HepG2 (cell line): ENCODE results near the gene APOC1. TPM values are rescaled to one million over a fixed set of nuclear protein-coding genes. Genes with fewer than 3 reads are reported as not detected.

Experiments used
- BCL6 ChIP-seq: IDR thresholded peaks from 2 replicates; pipeline ENCODE4 v1.6.1; 2016; ENCODE audit warnings: missing genetic modification reagents, missing compliant biosample characterization
- BRD4 ChIP-seq: sonication (generic); formaldehyde crosslinking; IDR thresholded peaks from 2 replicates; pipeline ENCODE4 v1.4.0; 2020; ENCODE audit warnings: missing genetic modification reagents
- CBFB ChIP-seq: sonication (generic); formaldehyde crosslinking; IDR thresholded peaks from 2 replicates; pipeline ENCODE4 v1.4.0; 2020; ENCODE audit warnings: missing genetic modification reagents
- MXI1 ChIP-seq: IDR thresholded peaks from 3 replicates; pipeline ENCODE4 v1.6.1; 2012; ENCODE audit warnings: low read depth, low read length, inconsistent platforms, borderline replicate concordance
- NFYB ChIP-seq: sonication (generic); formaldehyde crosslinking; IDR thresholded peaks from 2 replicates; pipeline ENCODE4 v1.4.0; 2020; ENCODE audit warnings: missing genetic modification reagents
- NONO ChIP-seq, 2 experiments: fragments of 450-650 bp in 1 of 2; sonication (generic) in 1 of 2; formaldehyde crosslinking in 1 of 2; IDR thresholded peaks in 1 of 2; conservative IDR thresholded peaks in 1 of 2; 2 replicates each; pipeline versions ENCODE4 v1.6.1 to v1.8.0; 2017 to 2022; ENCODE audit warnings: mild to moderate bottlenecking in 1 of 2, missing genetic modification reagents in 1 of 2, moderate library complexity in 1 of 2
- SIN3B ChIP-seq: fragments of 150-350 bp; IDR thresholded peaks from 2 replicates; pipeline ENCODE4 v1.6.1; 2014; ENCODE audit warnings: low read length
- SOX6 ChIP-seq, 2 experiments: fragments of 450-650 bp in 1 of 2; sonication (generic) in 1 of 2; formaldehyde crosslinking in 1 of 2; IDR thresholded peaks; 2 replicates each; pipeline versions ENCODE4 v1.4.0 to v1.6.1; 2017 to 2020; ENCODE audit warnings: antibody characterized with exemption in 1 of 2, mild to moderate bottlenecking in 1 of 2, missing genetic modification reagents in 1 of 2
- SRSF4 ChIP-seq: fragments of 200-400 bp; formaldehyde crosslinking; IDR thresholded peaks from one replicate; pipeline ENCODE4 v1.6.1; 2018; ENCODE audit warnings: mild to moderate bottlenecking, low read depth, low read length, moderate library complexity; ENCODE audit not compliant: poor library complexity, severe bottlenecking
- STAG1 ChIP-seq: sonication (generic); formaldehyde crosslinking; IDR thresholded peaks from 2 replicates; pipeline ENCODE4 v1.4.0; 2020; ENCODE audit warnings: missing genetic modification reagents
- TARDBP ChIP-seq: sonication (generic); formaldehyde crosslinking; IDR thresholded peaks from 2 replicates; pipeline ENCODE4 v1.8.0; 2022; ENCODE audit warnings: mild to moderate bottlenecking, missing genetic modification reagents
- TBP ChIP-seq: sonication (generic); formaldehyde crosslinking; IDR thresholded peaks from 2 replicates; pipeline ENCODE4 v1.5.0; 2020; ENCODE audit warnings: missing genetic modification reagents
- ZBTB38 ChIP-seq: sonication (generic); formaldehyde crosslinking; IDR thresholded peaks from 2 replicates; pipeline ENCODE4 v1.5.1; 2020; ENCODE audit warnings: mild to moderate bottlenecking, missing genetic modification reagents
- ZFY ChIP-seq: sonication (generic); formaldehyde crosslinking; IDR thresholded peaks from 2 replicates; pipeline ENCODE4 v1.4.0; 2020; ENCODE audit warnings: missing genetic modification reagents
- ZNF296 ChIP-seq: sonication (generic); formaldehyde crosslinking; conservative IDR thresholded peaks from 2 replicates; pipeline ENCODE4 v1.5.0; 2020; ENCODE audit warnings: mild to moderate bottlenecking, missing genetic modification reagents
- ZNF598 ChIP-seq: sonication (generic); formaldehyde crosslinking; IDR thresholded peaks from 2 replicates; pipeline ENCODE4 v1.5.1; 2020; ENCODE audit warnings: mild to moderate bottlenecking, missing genetic modification reagents, borderline replicate concordance
- ZNF790 ChIP-seq: sonication (generic); formaldehyde crosslinking; IDR thresholded peaks from 2 replicates; pipeline ENCODE4 v1.8.0; 2022; ENCODE audit warnings: missing genetic modification reagents, mild to moderate bottlenecking, borderline replicate concordance
- ZNF878 ChIP-seq: sonication (generic); formaldehyde crosslinking; IDR thresholded peaks from 2 replicates; pipeline ENCODE4 v1.8.1; 2023; ENCODE audit warnings: mild to moderate bottlenecking, missing genetic modification reagents, moderate library complexity
- polyA plus RNA-seq, 8 experiments: library from polyadenylated mRNA; depleted of rRNA in 3 of 8; stranded (reverse) in 7 of 8; unstranded in 1 of 8; fragments of >200 nt; fragmentation: Illumina TruSeq in 4 of 8; extraction: Trizol in 4 of 8; gene quantifications; 2 replicates each; pipeline versions ENCODE4 v1.2.1 to v1.2.3, GENCODE V29; 2011 to 2016; ENCODE audit warnings: low read depth in 4 of 8, missing spikeins in 1 of 8, mixed read lengths in 1 of 8; ENCODE audit not compliant: insufficient read depth in 1 of 8
- total RNA-seq, 5 experiments: library from RNA; depleted of rRNA; stranded (reverse); fragments of >200 nt; fragmentation: Illumina TruSeq; extraction: Trizol; gene quantifications; 2 replicates each; pipeline ENCODE4 v1.2.3, GENCODE V29; 2016; ENCODE audit warnings: low read depth in 1 of 5
- TF ChIP-seq, protein P1 (sequence below): sonication (generic); formaldehyde crosslinking; IDR thresholded peaks from 2 replicates; pipeline ENCODE4 v1.4.0; 2020; ENCODE audit warnings: missing genetic modification reagents
- TF ChIP-seq, protein P2 (sequence below): sonication (generic); formaldehyde crosslinking; IDR thresholded peaks from 2 replicates; pipeline ENCODE4 v1.8.1; 2023; ENCODE audit warnings: missing genetic modification reagents, inconsistent platforms, borderline replicate concordance
- TF ChIP-seq, protein P3 (sequence below): sonication (generic); formaldehyde crosslinking; IDR thresholded peaks from 2 replicates; pipeline ENCODE4 v1.8.1; 2023; ENCODE audit warnings: mild to moderate bottlenecking, missing genetic modification reagents
- TF ChIP-seq, protein P4 (sequence below): sonication (generic); formaldehyde crosslinking; IDR thresholded peaks from 2 replicates; pipeline ENCODE4 v1.5.0; 2020; ENCODE audit warnings: mild to moderate bottlenecking, missing genetic modification reagents, borderline replicate concordance

APOC1 gene
- total and polyA plus RNA-seq, 2 of the 13 experiments (the other 11 are each of a cell fraction or from before 2014, with no cell fraction given) = 600 to 1,235 TPM

DNA sequence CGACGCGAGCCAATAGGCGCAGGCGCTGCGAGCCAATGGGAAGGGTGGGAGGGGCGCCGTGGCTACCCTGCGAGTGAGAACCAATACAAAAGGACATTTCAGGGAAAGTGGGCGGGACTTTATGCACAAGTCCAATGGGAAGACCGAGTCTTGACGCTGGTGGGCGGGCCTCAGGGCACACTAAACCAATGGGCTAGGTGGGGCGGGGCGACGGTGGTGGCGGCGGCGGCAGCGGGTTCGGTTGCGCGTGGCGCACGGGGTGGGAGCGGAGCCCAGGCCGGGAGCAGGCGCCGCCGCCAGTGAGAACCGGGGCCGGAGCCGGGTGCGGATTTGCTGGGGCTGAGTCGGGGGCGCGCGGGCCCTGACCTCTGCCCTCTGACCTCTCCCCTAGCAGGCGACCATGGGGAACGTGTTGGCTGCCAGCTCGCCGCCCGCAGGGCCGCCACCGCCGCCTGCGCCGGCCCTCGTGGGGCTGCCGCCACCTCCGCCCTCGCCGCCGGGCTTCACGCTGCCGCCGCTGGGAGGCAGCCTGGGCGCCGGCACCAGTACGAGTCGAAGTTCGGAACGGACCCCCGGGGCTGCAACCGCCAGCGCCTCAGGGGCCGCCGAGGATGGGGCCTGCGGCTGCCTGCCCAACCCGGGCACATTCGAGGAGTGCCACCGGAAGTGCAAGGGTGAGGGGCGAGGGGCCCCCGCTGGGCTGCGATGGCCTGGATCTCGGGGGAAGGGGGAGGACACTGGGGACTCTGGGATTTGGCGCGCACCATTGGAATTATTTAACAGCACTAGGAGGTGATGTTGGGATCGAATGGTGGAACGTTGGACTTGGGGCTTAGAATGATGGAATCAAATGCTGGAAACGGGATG is 23.2 kb upstream of the APOC1 start, which contains the start of gene TOMM40 (continued):
- no peak for TF ChIP-seq ZNF598
- TF ChIP-seq, protein P1, sequence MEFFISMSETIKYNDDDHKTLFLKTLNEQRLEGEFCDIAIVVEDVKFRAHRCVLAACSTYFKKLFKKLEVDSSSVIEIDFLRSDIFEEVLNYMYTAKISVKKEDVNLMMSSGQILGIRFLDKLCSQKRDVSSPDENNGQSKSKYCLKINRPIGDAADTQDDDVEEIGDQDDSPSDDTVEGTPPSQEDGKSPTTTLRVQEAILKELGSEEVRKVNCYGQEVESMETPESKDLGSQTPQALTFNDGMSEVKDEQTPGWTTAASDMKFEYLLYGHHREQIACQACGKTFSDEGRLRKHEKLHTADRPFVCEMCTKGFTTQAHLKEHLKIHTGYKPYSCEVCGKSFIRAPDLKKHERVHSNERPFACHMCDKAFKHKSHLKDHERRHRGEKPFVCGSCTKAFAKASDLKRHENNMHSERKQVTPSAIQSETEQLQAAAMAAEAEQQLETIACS (CRISPR knock-in tag) = no peak
- TF ChIP-seq STAG1 (CRISPR knock-in tag) = no peak
- no peak for TF ChIP-seq BRD4
- no peak for TF ChIP-seq TARDBP (CRISPR knock-in tag)
- TF ChIP-seq, protein P2, sequence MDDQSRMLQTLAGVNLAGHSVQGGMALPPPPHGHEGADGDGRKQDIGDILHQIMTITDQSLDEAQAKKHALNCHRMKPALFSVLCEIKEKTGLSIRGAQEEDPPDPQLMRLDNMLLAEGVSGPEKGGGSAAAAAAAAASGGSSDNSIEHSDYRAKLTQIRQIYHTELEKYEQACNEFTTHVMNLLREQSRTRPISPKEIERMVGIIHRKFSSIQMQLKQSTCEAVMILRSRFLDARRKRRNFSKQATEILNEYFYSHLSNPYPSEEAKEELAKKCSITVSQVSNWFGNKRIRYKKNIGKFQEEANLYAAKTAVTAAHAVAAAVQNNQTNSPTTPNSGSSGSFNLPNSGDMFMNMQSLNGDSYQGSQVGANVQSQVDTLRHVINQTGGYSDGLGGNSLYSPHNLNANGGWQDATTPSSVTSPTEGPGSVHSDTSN (CRISPR knock-in tag) = no peak
- TF ChIP-seq NONO (IDR thresholded peaks at IDR 0.05) = no peak
- TF ChIP-seq NONO (CRISPR knock-in tag; conservative IDR thresholded peaks at IDR 0.05) = 0 out of 2 replicates have a peak, but pooled peaks have one; percentile 37
- TF ChIP-seq MXI1 = peak; percentile 95; the same call in 1 of the 3 replicates
- TF ChIP-seq, protein P3, sequence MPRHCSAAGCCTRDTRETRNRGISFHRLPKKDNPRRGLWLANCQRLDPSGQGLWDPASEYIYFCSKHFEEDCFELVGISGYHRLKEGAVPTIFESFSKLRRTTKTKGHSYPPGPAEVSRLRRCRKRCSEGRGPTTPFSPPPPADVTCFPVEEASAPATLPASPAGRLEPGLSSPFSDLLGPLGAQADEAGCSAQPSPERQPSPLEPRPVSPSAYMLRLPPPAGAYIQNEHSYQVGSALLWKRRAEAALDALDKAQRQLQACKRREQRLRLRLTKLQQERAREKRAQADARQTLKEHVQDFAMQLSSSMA = no peak
- no peak for TF ChIP-seq SRSF4
- TF ChIP-seq ZNF296 (CRISPR knock-in tag) = peak; percentile 63; the same call in 1 of the 2 replicates
- peak; percentile 59; the same call in 1 of the 2 replicates for TF ChIP-seq ZNF790 (CRISPR knock-in tag)
- TF ChIP-seq ZBTB38 (CRISPR knock-in tag) = peak; percentile 51; the same call in 1 of the 2 replicates
- no peak for TF ChIP-seq SIN3B
- TF ChIP-seq, protein P4, sequence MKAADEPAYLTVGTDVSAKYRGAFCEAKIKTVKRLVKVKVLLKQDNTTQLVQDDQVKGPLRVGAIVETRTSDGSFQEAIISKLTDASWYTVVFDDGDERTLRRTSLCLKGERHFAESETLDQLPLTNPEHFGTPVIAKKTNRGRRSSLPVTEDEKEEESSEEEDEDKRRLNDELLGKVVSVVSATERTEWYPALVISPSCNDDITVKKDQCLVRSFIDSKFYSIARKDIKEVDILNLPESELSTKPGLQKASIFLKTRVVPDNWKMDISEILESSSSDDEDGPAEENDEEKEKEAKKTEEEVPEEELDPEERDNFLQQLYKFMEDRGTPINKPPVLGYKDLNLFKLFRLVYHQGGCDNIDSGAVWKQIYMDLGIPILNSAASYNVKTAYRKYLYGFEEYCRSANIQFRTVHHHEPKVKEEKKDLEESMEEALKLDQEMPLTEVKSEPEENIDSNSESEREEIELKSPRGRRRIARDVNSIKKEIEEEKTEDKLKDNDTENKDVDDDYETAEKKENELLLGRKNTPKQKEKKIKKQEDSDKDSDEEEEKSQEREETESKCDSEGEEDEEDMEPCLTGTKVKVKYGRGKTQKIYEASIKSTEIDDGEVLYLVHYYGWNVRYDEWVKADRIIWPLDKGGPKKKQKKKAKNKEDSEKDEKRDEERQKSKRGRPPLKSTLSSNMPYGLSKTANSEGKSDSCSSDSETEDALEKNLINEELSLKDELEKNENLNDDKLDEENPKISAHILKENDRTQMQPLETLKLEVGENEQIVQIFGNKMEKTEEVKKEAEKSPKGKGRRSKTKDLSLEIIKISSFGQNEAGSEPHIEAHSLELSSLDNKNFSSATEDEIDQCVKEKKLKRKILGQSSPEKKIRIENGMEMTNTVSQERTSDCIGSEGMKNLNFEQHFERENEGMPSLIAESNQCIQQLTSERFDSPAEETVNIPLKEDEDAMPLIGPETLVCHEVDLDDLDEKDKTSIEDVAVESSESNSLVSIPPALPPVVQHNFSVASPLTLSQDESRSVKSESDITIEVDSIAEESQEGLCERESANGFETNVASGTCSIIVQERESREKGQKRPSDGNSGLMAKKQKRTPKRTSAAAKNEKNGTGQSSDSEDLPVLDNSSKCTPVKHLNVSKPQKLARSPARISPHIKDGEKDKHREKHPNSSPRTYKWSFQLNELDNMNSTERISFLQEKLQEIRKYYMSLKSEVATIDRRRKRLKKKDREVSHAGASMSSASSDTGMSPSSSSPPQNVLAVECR (CRISPR knock-in tag) = peak; percentile 57; the same call in 1 of the 2 replicates
- peak; percentile 86 for TF ChIP-seq NFYB (CRISPR knock-in tag)
- no peak for TF ChIP-seq TBP (CRISPR knock-in tag)
- no peak for TF ChIP-seq SOX6 (IDR thresholded peaks at IDR 0.05)
- no peak for TF ChIP-seq SOX6 (CRISPR knock-in tag; IDR thresholded peaks at IDR 0.05)
- TF ChIP-seq ZNF878 (CRISPR knock-in tag) = no peak
- no peak for TF ChIP-seq BCL6 (CRISPR knock-in tag)
- 0 out of 2 replicates have a peak, but pooled peaks have one; percentile 9 for TF ChIP-seq CBFB
- peak; percentile 74 for TF ChIP-seq ZFY
